Measurements from ENCODE around the gene SFXN3.

Gene SFXN3

DNA sequence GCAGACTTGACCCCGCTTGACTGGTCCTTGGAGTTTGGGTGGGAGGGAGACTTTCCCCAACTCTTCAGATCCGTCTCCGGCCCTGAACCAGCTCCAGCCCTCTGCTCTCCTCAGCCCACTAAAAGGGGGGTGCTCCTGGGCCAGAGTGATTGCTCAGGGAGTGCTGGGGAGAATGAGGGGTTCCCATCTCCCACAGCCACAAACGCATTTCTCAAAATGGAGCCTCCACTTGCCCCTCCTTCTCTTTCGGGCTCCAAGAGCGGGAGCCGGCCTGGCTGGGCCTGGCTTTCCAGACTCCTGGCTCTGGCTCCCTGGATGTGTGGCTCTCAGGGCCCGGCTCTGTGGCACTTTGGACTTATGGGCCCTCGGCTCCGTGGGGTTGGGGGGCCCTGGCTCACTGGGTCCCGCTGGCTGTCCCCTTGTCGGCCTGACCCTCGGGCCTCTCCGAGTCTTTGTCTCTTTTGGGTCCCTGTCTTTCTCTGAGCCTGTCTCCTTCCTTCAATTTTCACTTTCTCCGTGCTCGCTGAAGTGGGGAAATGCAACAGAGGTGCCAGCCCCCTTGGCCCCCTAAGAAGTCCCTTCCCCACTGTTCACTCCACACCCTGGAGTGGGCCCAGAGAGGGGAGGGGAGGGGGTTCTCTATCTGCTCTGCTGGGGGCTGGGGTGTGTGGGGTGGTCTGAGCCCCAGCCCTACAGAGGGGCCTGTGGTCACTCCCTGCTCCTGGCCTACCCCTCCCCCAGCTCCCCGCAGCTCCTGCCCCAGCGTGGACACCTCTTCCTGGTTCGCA, 30.7 kb upstream of the SFXN3 start:
- no peak for DNase-seq

- DNase-seq, result no peak
Measured at GRCh38 chr10:101000915-101001658, 29.9 kb upstream of the SFXN3 start.

GRCh38 chr10:101001659-101002035, 29.4 kb upstream of the SFXN3 start:
- DNase-seq, result no peak

- DNase-seq, result no peak
Measured at GRCh38 chr10:101002456-101002855, 28.6 kb upstream of the SFXN3 start.

DNA sequence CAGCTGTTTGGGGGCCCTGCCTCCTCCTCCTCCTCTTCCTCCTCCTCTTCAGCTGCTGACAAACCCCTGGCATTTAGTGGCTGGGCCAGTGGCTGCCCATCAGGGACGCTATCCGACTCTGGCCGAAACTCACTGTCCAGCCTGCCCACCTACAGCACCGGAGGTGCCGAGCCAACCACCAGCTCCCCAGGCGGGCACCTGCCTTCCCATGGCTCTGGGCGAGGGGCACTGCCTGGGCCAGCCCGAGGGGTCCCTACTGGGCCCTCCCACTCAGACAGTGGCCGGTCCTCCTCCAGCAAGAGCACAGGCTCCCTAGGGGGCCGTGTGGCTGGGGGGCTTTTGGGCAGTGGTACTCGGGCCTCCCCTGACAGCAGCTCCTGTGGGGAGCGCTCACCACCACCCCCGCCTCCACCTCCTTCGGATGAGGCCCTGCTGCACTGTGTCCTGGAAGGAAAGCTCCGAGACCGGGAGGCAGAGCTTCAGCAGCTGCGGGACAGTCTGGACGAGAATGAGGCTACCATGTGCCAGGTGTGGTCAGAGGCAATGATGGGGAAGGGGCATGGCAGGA, 27.3 kb upstream of the SFXN3 start:
- DNase-seq, result no peak

GRCh38 chr10:101005361-101005760, 25.7 kb upstream of the SFXN3 start:
- DNase-seq, result no peak

- no peak for DNase-seq
Measured at GRCh38 chr10:101005869-101006567, 25.0 kb upstream of the SFXN3 start.

- no peak for DNase-seq
Measured at GRCh38 chr10:101006593-101007098, 24.4 kb upstream of the SFXN3 start.

DNA sequence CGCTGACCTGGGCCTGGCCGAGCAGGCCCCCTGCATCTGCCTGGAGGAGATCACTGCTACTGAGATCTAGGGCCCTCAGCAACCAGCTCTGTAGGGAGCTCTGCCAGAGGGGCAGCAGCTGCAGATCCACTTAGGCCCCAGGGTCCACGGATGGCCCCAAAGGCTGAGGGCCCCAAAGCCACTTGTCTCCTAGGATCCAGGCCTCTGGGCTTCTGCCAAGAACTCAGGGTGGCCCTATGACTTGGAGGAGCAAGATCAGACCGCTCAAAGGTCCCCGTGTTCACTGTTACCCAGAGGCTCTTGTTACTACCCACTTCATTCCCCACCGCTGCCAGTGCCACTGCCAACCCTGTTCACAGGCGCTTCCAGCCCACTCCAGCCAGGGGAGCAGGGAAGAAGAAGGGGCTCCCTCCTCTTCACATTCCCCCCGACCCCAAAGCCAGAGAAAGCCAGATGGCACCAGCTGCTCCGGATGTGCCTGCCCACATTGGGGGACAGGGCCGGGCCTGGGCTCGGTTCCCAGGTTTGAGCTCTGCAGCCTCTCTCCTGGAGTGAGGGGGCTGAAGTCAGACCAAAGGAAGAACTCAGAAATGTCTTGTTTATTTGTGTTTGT, 23.8 kb upstream of the SFXN3 start:
- DNase-seq, result no peak

- DNase-seq, result no peak
Measured at GRCh38 chr10:101007915-101008822, 22.9 kb upstream of the SFXN3 start.

GRCh38 chr10:101008823-101009423, 22.1 kb upstream of the SFXN3 start:
- no peak for DNase-seq

DNA sequence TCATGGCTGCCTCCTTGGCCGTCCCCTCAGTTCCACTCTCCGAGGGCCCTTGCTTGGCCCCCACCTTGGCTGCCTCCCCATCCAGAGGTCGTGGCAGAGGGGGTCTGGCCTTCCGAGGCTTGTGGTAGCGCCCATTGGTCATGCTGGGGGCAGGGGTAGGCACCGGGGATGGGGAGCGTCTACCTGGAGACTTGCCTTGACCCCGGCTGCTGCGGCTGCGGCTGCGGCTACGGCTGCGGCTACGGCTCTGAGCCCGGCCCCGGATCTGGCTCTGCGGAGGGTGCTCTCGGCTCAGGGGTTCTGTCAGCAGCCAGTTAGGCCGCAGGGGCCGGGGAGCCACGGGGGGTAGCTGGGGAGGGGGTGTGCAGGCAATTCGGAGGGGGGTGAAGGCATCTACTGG, 20.7 kb upstream of the SFXN3 start:
- no peak for DNase-seq

GRCh38 chr10:101011517-101012423, 19.3 kb upstream of the SFXN3 start:
- no peak for DNase-seq

- peak; percentile 70 for DNase-seq
Measured at GRCh38 chr10:101012525-101013364, 18.3 kb upstream of the SFXN3 start.

GRCh38 chr10:101013365-101013825, 17.6 kb upstream of the SFXN3 start:
- DNase-seq, result no peak

DNA sequence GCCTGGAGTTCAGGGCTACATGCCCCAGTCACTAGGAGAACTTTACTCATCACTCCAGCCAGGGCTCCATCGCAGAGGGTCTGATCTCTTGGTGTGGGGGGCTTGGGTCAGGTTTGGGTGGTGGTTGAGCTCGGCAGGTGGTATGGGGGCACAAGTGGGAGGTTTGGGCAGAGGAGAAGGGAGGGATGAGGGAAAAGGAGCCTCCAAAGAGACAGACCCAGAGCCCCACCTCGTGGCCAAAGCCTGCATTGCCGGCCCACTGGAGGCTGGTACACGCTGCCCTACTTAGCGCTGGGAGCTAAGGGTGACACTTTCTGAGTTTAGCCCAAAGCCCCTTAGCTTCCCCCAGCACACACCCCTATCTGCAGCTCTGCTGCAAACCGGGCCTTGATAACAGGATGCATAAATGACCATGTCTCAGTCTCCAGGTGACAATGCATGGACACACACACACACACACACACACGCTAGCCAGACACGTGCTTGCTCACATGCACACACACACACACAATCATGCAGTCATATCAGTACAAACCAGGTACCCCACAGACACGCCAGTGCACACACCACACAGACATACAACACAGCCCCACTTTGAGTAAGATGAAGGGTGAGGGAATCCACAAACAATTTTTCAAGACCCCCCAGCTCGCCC, 16.7 kb upstream of the SFXN3 start:
- DNase-seq, result peak; percentile 73

DNA sequence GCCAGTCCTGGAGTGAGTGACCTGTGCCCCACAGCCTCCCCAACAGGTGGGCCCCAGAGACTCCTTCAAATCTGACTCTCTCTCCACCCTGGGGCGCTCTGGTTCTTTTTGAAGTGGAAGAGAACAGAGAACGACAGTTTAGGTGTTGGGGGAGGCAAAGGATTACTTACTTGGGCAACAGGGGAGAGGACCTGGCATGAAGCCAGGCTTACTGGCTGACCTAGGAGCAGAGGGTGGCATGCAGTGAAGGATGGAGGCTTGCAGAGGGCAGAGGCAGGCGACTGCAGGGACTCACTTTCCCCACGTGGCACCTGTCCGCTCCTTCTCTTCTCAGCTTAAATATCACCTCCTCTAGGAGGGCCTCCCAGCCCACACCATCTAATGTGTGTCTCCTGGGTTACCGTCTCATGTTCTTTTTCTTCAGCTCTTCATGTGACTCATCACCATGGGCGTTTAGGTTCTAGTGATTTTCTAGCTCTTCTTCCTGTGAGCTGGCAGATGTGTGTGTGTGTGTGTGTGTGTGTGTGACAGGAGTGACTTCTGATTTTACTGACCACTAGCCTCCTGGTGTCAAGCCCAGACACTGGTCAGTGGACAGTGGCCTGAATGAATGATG, 16.0 kb upstream of the SFXN3 start:
- DNase-seq, result no peak

DNA sequence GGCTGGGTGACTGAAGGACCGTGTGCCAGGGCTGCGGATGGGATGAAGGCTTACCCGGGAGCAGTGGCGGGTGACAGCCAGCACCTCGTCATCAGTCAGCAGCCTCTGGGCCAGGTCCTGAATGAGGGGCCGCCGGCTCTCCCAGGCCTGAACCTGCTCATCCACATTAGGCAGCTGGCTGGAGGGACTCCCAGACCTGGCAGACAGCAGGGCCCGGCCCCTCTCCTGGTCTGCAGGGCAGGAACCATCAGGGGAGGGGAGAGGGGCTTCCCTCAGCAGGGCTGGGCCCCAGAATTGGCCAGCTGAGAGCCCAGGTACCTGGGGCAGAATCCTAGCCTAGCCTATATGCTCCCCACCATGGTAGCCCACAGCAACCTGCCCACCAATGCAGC, 15.5 kb upstream of the SFXN3 start:
- DNase-seq, result no peak

All from activated T-cell treated with anti-CD3 and anti-CD28 coated beads for 4 hours (primary cell).